ENCODE measurements around the gene XPOT. TPM values are rescaled to one million over a fixed set of nuclear protein-coding genes. Genes with fewer than 3 reads are reported as not detected.

The XPOT gene
- total and polyA plus RNA-seq, 8 donors, result 47.5 to 98.2 (median 54.9) TPM

GRCh38 chr12:64452559-64453329 is 48.6 kb downstream of the XPOT start:
- Histone ChIP-seq H3K36me3 (peaks cover 0 to 13% of the 10 kb centered on the region in 2 donors), H3K4me1 (peaks cover 0 to 48% of the 10 kb centered on the region in 2 donors), H3K27me3 (no peaks in the 10 kb centered on the region), H3K9me3 (no peaks in the 10 kb centered on the region), H3K4me3 (peak overlapping the region; percentile 95), H3K27ac (peak overlapping the region; percentile 98)
- TF ChIP-seq, protein P1, sequence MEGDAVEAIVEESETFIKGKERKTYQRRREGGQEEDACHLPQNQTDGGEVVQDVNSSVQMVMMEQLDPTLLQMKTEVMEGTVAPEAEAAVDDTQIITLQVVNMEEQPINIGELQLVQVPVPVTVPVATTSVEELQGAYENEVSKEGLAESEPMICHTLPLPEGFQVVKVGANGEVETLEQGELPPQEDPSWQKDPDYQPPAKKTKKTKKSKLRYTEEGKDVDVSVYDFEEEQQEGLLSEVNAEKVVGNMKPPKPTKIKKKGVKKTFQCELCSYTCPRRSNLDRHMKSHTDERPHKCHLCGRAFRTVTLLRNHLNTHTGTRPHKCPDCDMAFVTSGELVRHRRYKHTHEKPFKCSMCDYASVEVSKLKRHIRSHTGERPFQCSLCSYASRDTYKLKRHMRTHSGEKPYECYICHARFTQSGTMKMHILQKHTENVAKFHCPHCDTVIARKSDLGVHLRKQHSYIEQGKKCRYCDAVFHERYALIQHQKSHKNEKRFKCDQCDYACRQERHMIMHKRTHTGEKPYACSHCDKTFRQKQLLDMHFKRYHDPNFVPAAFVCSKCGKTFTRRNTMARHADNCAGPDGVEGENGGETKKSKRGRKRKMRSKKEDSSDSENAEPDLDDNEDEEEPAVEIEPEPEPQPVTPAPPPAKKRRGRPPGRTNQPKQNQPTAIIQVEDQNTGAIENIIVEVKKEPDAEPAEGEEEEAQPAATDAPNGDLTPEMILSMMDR (IDR thresholded peaks at IDR 0.05), result no peak
- peak; percentile 71 for ATAC-seq
- intact Hi-C loops (cut with DNase I), result no loop called here
- peak in 2 of 4 donors; percentile 36 to 53 for DNase-seq

DNA sequence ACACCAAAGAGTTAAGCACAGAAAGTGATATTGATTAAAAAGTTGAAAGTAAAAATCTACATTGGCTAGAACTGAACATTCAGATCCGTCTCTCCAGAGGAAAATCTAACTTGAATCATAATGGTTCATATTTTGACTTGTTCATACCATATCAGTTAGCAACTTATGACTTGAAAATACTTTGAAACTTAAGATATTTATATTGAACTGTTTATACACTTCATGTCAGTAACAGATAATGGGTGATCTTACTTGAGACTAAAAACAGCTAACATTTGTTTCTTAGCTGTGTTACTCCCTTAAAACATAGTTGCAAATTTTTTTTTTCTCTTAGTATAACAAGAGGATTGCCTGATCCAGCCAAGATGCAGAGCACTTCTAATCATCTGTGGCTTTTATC is 51.3 kb downstream of the XPOT start:
- Histone ChIP-seq H3K9me3 (no peaks in the 10 kb centered on the region), H3K4me1 (peaks cover 6 to 70% of the 10 kb centered on the region in 2 donors), H3K27me3 (no peaks in the 10 kb centered on the region), H3K36me3 (peaks cover 0 to 5% of the 10 kb centered on the region in 2 donors), H3K4me3 (no peak overlapping the region), H3K27ac (peak overlapping the region in 1 of 2 donors; percentile 31)
- DNase-seq (no peak), ATAC-seq (no peak)
- intact Hi-C loops (cut with DNase I), result no loop called here
- TF ChIP-seq, protein P1 (IDR thresholded peaks at IDR 0.05), result no peak

DNA sequence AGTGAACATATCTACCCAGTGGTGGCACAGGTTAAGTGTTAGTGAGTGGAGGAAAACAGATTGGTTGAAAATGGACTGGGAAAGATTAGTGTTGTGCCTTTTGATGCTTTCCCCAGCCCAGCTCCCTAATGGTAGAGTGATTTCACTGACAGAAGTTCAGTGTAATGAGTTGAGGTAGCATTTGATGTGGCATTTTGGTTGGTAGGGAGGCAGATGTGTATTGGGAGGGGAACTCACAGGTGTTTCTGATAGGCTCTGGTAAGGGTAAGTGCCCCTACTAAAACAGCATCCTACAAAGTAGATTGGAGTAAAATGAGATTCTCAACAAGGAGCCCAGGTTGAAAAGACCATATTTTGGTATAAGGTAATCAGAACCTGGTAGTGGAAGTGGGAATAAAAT is 51.9 kb downstream of the XPOT start:
- H3K4me3 ChIP-seq, result no peak overlapping the region
- H3K9me3 ChIP-seq, result no peaks in the 10 kb centered on the region
- intact Hi-C loops (cut with DNase I), result no loop called here
- H3K27ac ChIP-seq, result peak overlapping the region in 1 of 2 donors; percentile 31
- no peak for DNase-seq
- TF ChIP-seq, protein P1 (IDR thresholded peaks at IDR 0.05), result no peak
- ATAC-seq, result no peak
- H3K36me3 ChIP-seq, result peaks cover 0 to 11% of the 10 kb centered on the region in 2 donors
- H3K27me3 ChIP-seq, result no peaks in the 10 kb centered on the region
- H3K4me1 ChIP-seq, result peaks cover 6 to 64% of the 10 kb centered on the region in 2 donors

GRCh38 chr12:64457032-64457431 is 52.8 kb downstream of the XPOT start:
- intact Hi-C loops (cut with DNase I), result no loop called here
- Histone ChIP-seq H3K36me3 (peaks cover 0 to 20% of the 10 kb centered on the region in 2 donors), H3K27me3 (no peaks in the 10 kb centered on the region), H3K9me3 (no peaks in the 10 kb centered on the region), H3K4me1 (peaks cover 6 to 62% of the 10 kb centered on the region in 2 donors), H3K4me3 (no peak overlapping the region), H3K27ac (peak overlapping the region; percentile 21 to 49)
- TF ChIP-seq, protein P1 (IDR thresholded peaks at IDR 0.05), result no peak
- ATAC-seq, result no peak
- no peak for DNase-seq

DNA sequence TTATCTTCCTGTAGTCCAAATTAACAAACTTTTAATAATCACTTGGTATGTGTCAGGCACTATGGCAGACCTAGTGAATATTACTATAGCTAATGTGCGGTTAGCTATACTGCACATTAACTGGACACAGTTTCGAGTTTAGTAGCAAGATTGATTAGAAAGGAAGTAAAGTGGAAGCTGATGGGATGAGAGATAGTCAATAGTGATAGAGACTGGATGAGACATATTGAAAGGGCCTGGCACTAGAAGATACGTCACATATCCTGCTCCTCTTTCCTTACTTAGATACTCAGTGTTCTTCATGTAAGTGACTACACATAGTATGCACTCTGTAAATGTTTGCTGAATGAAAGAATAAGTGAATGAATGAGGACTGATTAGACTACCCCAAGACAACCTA is 53.3 kb downstream of the XPOT start:
- TF ChIP-seq, protein P1 (IDR thresholded peaks at IDR 0.05), result no peak
- Histone ChIP-seq H3K27ac (peak overlapping the region; percentile 21 to 49), H3K4me3 (no peak overlapping the region), H3K9me3 (no peaks in the 10 kb centered on the region), H3K36me3 (peaks cover 0 to 24% of the 10 kb centered on the region in 2 donors), H3K27me3 (no peaks in the 10 kb centered on the region), H3K4me1 (peaks cover 6 to 62% of the 10 kb centered on the region in 2 donors)
- DNase-seq, result no peak
- ATAC-seq, result no peak
- intact Hi-C loops (cut with DNase I), result no loop called here

All from left lung (tissue), 10 donors.